MCF 10A (cell line): ENCODE data around the gene SDK2. TPM values are rescaled to one million over a fixed set of nuclear protein-coding genes. Genes with fewer than 3 reads are reported as not detected.

Experiments used
- BruUV-seq: library from RNA; stranded (reverse); fragments of 400-500 nt; replicated peaks from 2 replicates; lab custom pipeline; 2021; lab: Mats Ljungman, UMichigan
- CTCF ChIA-PET: fragments of 300-600 bp; sonication (Branson Sonifier 250); formaldehyde crosslinking; extraction: SDS; loops from one replicate; lab custom pipeline; 2021; ENCODE audit warnings: antibody characterized with exemption, inconsistent platforms; lab: Yijun Ruan, JAX
- POLR2A ChIA-PET: fragments of 300-600, 350-650 bp; sonication (Branson Sonifier 250); formaldehyde crosslinking; extraction: SDS; loops from one replicate; lab custom pipeline; 2020; ENCODE audit warnings: antibody characterized with exemption, inconsistent platforms; lab: Yijun Ruan, JAX
- DNase-seq: peaks from one replicate; pipeline ENCODE4 v3.0.0-alpha.2; 2018; ENCODE audit not compliant: unreplicated experiment
- H3K27ac Mint-ChIP-seq: one replicate; pipeline ENCODE4 v1.8.0; 2022; ENCODE audit warnings: mild to moderate bottlenecking, low read depth, mixed read lengths; ENCODE audit not compliant: unreplicated experiment
- H3K27me3 Mint-ChIP-seq: one replicate; pipeline ENCODE4 v1.8.0; 2022; ENCODE audit warnings: mixed read lengths; ENCODE audit not compliant: insufficient read depth, unreplicated experiment
- H3K36me3 Mint-ChIP-seq: one replicate; pipeline ENCODE4 v1.8.0; 2022; ENCODE audit warnings: mild to moderate bottlenecking, moderate library complexity, mixed read lengths; ENCODE audit not compliant: insufficient read depth, unreplicated experiment
- H3K4me1 Mint-ChIP-seq: one replicate; pipeline ENCODE4 v1.8.0; 2022; ENCODE audit warnings: mixed read lengths; ENCODE audit not compliant: insufficient read depth, unreplicated experiment
- H3K4me3 Mint-ChIP-seq: one replicate; pipeline ENCODE4 v1.8.0; 2022; ENCODE audit warnings: mild to moderate bottlenecking, moderate library complexity, mixed read lengths; ENCODE audit not compliant: unreplicated experiment
- H3K9me3 Mint-ChIP-seq: one replicate; pipeline ENCODE4 v1.8.0; 2022; ENCODE audit warnings: mixed read lengths; ENCODE audit not compliant: unreplicated experiment
- intact Hi-C: fragments of 100-400 bp; cut with micrococcal nuclease; formaldehyde crosslinking; loops from 2 replicates; pipeline ENCODE4 v1.14.1; 2022
- total RNA-seq: library from RNA; stranded (reverse); gene quantifications from 2 replicates; pipeline ENCODE4 v1.2.3, GENCODE V29; 2022
- TF ChIP-seq, protein P1 (sequence below): fragments of 200-600 bp; IDR thresholded peaks from one replicate; pipeline ENCODE4 v1.8.0; 2022; ENCODE audit warnings: antibody characterized with exemption, mild to moderate bottlenecking; ENCODE audit not compliant: unreplicated experiment

SDK2 gene
- total RNA-seq, 1 experiment from 2014 or later: not detected

DNA sequence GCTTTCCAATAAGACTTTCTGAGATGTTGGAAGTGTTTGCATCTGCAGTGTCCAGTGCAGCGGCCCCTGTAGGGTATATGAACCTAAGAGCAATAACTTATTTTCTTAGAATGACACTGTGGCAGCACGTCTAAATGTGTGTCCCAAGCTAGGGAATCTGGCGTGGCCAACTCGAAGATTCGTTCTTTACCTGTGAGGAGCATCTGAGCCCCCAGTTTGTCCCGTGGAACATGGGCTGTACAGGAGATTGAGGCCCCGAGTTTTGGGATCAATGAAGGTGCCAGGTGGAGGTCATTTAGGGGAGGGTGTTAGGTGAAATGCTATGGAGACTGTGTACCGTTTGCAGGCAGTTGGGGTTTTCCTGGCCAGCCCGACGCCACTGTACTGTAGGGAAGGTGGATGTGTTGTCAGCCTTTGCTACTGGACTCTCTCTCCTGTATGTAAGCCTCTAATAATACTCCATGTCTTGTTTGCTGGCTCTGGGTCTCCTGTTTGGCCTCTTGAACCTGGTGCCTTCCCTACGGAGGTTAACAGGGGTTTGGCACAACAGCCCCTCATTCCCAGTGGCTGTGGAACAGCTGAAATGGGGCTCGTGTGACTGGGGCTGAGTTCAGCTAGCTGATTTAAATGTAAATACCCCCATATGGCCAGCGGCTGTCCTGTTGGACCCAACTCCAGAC, 45.5 kb upstream of the SDK2 start:
- CTCF ChIA-PET: no interaction called here
- Mint-ChIP-seq H3K4me1 (no peaks in the 10 kb centered on the region), H3K9me3 (no peaks in the 10 kb centered on the region), H3K27me3 (peaks cover 80% of the 10 kb centered on the region), H3K36me3 (no peaks in the 10 kb centered on the region), H3K27ac (no peak overlapping the region), H3K4me3 (no peak overlapping the region)
- POLR2A ChIA-PET: no interaction called here
- TF ChIP-seq, protein P1, sequence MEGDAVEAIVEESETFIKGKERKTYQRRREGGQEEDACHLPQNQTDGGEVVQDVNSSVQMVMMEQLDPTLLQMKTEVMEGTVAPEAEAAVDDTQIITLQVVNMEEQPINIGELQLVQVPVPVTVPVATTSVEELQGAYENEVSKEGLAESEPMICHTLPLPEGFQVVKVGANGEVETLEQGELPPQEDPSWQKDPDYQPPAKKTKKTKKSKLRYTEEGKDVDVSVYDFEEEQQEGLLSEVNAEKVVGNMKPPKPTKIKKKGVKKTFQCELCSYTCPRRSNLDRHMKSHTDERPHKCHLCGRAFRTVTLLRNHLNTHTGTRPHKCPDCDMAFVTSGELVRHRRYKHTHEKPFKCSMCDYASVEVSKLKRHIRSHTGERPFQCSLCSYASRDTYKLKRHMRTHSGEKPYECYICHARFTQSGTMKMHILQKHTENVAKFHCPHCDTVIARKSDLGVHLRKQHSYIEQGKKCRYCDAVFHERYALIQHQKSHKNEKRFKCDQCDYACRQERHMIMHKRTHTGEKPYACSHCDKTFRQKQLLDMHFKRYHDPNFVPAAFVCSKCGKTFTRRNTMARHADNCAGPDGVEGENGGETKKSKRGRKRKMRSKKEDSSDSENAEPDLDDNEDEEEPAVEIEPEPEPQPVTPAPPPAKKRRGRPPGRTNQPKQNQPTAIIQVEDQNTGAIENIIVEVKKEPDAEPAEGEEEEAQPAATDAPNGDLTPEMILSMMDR: no peak
- BruUV-seq: no TSS peak
- DNase-seq: no peak
- intact Hi-C loops: no loop called here

- no peak for DNase-seq
- Mint-ChIP-seq H3K4me3 (no peak overlapping the region), H3K9me3 (no peaks in the 10 kb centered on the region), H3K4me1 (no peaks in the 10 kb centered on the region), H3K27me3 (peaks cover 80% of the 10 kb centered on the region), H3K27ac (no peak overlapping the region), H3K36me3 (no peaks in the 10 kb centered on the region)
- POLR2A ChIA-PET: no interaction called here
- intact Hi-C loops: no loop called here
- CTCF ChIA-PET: interaction anchor here (2.1 kb wide), 1 partner anchor 23 kb away, joined by 5 read pairs; no protein-coding TSS in a partner anchor
- TF ChIP-seq, protein P1: no peak
- no TSS peak for BruUV-seq
Observed at GRCh38 chr17:73686961-73687360, 42.7 kb upstream of the SDK2 start.

DNA sequence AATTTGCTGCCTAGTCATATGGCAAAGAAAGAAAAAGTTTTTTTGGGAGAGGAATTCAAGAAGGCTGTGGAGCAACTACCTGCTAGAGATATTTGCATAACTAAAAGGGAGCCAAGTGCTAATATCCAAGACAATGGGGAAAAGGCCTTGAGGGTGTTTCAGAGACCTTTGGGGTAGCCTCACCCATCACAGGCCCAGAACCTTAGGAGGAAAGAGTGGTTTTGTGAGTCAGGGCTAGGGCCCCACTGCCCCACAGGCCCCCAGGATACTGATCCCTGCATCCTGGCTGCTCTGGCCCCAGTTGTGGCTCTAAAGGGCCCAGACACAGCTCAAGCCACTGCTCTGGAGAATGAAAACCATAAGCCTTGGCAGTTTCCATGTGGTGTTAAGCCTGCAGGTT, 41.9 kb upstream of the SDK2 start:
- TF ChIP-seq, protein P1: no peak

DNA sequence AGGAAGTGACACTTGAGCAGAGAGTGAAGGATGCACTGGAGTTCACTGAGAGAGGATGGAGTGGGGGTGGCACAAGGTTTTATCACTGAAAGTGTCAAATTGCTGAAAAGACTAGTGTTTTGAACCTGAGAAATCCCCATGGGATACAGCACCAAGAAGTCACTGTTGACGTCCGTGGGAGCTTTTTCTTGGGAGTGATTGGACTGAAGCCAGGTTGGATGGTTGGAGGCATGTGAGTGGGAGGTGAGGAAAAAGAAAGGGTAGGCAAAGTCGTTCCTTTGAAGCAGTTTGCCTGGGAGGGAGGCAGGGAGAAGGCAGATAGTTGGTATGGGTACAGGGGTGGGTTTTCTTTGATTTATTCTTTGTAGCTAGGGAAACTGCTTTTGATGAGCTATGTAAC, 39.9 kb upstream of the SDK2 start:
- CTCF ChIA-PET: no interaction called here
- no peak overlapping the region for H3K4me3 Mint-ChIP-seq

More for the DNA sequence above, 41.9 kb upstream of the SDK2 start:
- no peak for DNase-seq
- BruUV-seq: no TSS peak
- Mint-ChIP-seq H3K27me3 (peaks cover 80% of the 10 kb centered on the region), H3K4me1 (no peaks in the 10 kb centered on the region), H3K36me3 (no peaks in the 10 kb centered on the region), H3K9me3 (no peaks in the 10 kb centered on the region), H3K27ac (no peak overlapping the region), H3K4me3 (no peak overlapping the region)
- intact Hi-C loops: no loop called here
- CTCF ChIA-PET: no interaction called here
- POLR2A ChIA-PET: interaction anchor here (0.6 kb wide), 1 partner anchor 279 kb away, joined by 3 read pairs; no protein-coding TSS in a partner anchor

More for the DNA sequence above, 39.9 kb upstream of the SDK2 start:
- no TSS peak for BruUV-seq
- Mint-ChIP-seq H3K27ac (no peak overlapping the region), H3K4me1 (no peaks in the 10 kb centered on the region), H3K9me3 (no peaks in the 10 kb centered on the region), H3K27me3 (peaks cover 77% of the 10 kb centered on the region), H3K36me3 (no peaks in the 10 kb centered on the region)
- intact Hi-C loops: no loop called here
- DNase-seq: no peak
- POLR2A ChIA-PET: no interaction called here
- TF ChIP-seq, protein P1: no peak
